Endodermal cell (in vitro differentiated cells): ENCODE data around the gene DUSP19. TPM values are rescaled to one million over a fixed set of nuclear protein-coding genes. Genes with fewer than 3 reads are reported as not detected.
A peak's percentile ranks its signal among the peaks of the same experiment; 100 is the strongest.
"Not testable (repeated sequence)": the region's sequence is repeated elsewhere in the genome, so short reads cannot be mapped to it uniquely, and the experiment has no call there.

Experiments
- DNase-seq: peaks from one replicate; pipeline ENCODE4 v3.0.0-alpha.2; 2017
- H3K27ac ChIP-seq: 2 replicates; pipeline ENCODE4 v1.5.1; 2013; ENCODE audit warnings: mild to moderate bottlenecking, low read depth, low read length, moderate library complexity
- H3K27me3 ChIP-seq: 2 replicates; pipeline ENCODE4 v1.6.1; 2013; ENCODE audit warnings: mild to moderate bottlenecking, low read length, moderate library complexity; ENCODE audit not compliant: insufficient read depth, control insufficient read depth, poor library complexity, severe bottlenecking
- H3K36me3 ChIP-seq: 2 replicates; pipeline ENCODE4 v1.7.0; 2013; ENCODE audit warnings: mild to moderate bottlenecking, low read length, moderate library complexity; ENCODE audit not compliant: control insufficient read depth, insufficient read depth
- H3K4me1 ChIP-seq: one replicate; pipeline ENCODE4 v1.7.0; 2013; ENCODE audit warnings: low read length; ENCODE audit not compliant: control insufficient read depth, insufficient read depth
- H3K4me3 ChIP-seq: 2 replicates; pipeline ENCODE4 v1.5.1; 2013; ENCODE audit warnings: mild to moderate bottlenecking, low read length, moderate library complexity
- H3K9ac ChIP-seq: 2 replicates; pipeline ENCODE4 v1.6.1; 2013; ENCODE audit warnings: mild to moderate bottlenecking, low read length, moderate library complexity; ENCODE audit not compliant: poor library complexity, severe bottlenecking; ENCODE audit errors: extremely low read depth
- H3K9me3 ChIP-seq: 2 replicates; pipeline ENCODE4 v1.6.1; 2013; ENCODE audit warnings: mild to moderate bottlenecking, low read length, moderate library complexity; ENCODE audit not compliant: control insufficient read depth
- H3K27ac Mint-ChIP-seq: 2 replicates; pipeline ENCODE4 v1.8.0; 2020; ENCODE audit warnings: mixed read lengths
- H3K27me3 Mint-ChIP-seq: 2 replicates; pipeline ENCODE4 v1.8.0; 2021; ENCODE audit warnings: mild to moderate bottlenecking, mixed read lengths; ENCODE audit not compliant: insufficient read depth
- H3K36me3 Mint-ChIP-seq: 2 replicates; pipeline ENCODE4 v1.8.0; 2020; ENCODE audit warnings: low read depth, mixed read lengths
- H3K4me1 Mint-ChIP-seq: 2 replicates; pipeline ENCODE4 v1.8.0; 2020; ENCODE audit warnings: mixed read lengths
- H3K4me3 Mint-ChIP-seq: 2 replicates; pipeline ENCODE4 v1.8.0; 2020; ENCODE audit warnings: mild to moderate bottlenecking, moderate library complexity, mixed read lengths
- H3K9me3 Mint-ChIP-seq: 2 replicates; pipeline ENCODE4 v1.8.0; 2020; ENCODE audit warnings: mild to moderate bottlenecking, mixed read lengths
- WGBS, 2 experiments: methylation state at CpG; one replicate each; pipeline versions ENCODE4 v1.1.5 to v1.1.7; 2013; ENCODE audit warnings: missing lambda C conversion rate in 2 of 2, mixed read lengths in 1 of 2; ENCODE audit not compliant: insufficient coverage in 1 of 2, insufficient read length in 1 of 2; 5-methylcytosine and 5-hydroxymethylcytosine counted together
- total RNA-seq, 2 donors: library from RNA; stranded (reverse); fragmentation: NEBNext Ultra II Directional in 1 of 2; extraction: Animal tissue kit (Norgen Biotek cat#: 25700) in 1 of 2; gene quantifications; 2 replicates in 1 of 2; 3 replicates in 1 of 2; pipeline ENCODE4 v1.2.1, GENCODE V29; 2021
- TF ChIP-seq, protein P1 (sequence below): fragments of 200-600 bp; sonication (generic); conservative IDR thresholded peaks from 2 replicates; pipeline ENCODE4 v1.5.0; 2021; ENCODE audit warnings: antibody characterized with exemption, mild to moderate bottlenecking

Gene DUSP19
- total RNA-seq, 2 donors from 2014 or later: 1.7 TPM

DNA sequence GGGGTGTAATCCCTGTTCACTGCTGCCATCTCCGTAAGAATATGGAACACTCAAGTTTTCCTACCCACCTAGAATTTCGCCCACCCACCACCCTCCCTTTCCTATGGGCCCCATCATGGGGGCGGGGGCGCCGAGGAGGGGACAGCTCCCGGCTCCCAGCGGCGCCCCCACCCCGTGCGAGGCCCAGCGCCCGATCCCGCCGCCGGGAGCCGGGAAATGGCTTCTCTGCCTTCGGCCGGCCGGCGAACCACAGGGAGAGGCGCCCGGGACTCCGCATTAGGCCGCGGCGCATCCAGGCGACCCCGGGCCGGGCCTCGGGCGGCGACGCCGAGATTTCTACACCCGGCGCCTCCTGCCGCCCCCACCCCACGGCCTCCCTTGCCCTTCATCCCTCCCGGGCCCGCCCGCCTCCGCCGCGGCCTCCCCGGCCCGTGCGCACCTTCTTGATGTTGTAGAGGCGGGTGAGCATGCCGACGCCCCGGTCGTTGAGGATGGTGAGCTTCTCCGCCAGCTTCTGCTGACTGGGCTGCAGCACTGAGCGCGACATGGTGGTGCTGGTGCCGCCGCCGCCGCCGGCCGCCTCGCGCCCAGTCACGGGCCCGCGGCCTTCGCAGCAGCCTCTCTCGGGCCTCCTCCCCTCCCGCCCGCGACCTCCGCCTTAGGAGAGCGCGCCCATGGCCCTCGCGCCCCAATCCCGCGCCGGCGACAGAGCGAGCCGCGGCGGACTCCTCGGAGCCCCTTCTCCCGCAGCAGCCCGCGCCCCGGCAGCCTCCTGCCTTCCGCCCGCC is 40.8 kb upstream of the DUSP19 start:
- H3K4me1 Mint-ChIP-seq: peaks cover 31% of the 10 kb centered on the region
- Histone ChIP-seq H3K9me3 (no peaks in the 10 kb centered on the region), H3K4me1 (peaks cover 9% of the 10 kb centered on the region), H3K27me3 (no peaks in the 10 kb centered on the region), H3K27ac (peak overlapping the region; percentile 96), H3K4me3 (peak overlapping the region; percentile 96), H3K36me3 (no peaks in the 10 kb centered on the region), H3K9ac (peak overlapping the region; percentile 76)
- H3K4me3 Mint-ChIP-seq: peak overlapping the region; percentile 94
- TF ChIP-seq, protein P1, sequence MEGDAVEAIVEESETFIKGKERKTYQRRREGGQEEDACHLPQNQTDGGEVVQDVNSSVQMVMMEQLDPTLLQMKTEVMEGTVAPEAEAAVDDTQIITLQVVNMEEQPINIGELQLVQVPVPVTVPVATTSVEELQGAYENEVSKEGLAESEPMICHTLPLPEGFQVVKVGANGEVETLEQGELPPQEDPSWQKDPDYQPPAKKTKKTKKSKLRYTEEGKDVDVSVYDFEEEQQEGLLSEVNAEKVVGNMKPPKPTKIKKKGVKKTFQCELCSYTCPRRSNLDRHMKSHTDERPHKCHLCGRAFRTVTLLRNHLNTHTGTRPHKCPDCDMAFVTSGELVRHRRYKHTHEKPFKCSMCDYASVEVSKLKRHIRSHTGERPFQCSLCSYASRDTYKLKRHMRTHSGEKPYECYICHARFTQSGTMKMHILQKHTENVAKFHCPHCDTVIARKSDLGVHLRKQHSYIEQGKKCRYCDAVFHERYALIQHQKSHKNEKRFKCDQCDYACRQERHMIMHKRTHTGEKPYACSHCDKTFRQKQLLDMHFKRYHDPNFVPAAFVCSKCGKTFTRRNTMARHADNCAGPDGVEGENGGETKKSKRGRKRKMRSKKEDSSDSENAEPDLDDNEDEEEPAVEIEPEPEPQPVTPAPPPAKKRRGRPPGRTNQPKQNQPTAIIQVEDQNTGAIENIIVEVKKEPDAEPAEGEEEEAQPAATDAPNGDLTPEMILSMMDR: no peak
- H3K27me3 Mint-ChIP-seq: no peaks in the 10 kb centered on the region
- H3K27ac Mint-ChIP-seq: peak overlapping the region; percentile 96
- no peaks in the 10 kb centered on the region for H3K9me3 Mint-ChIP-seq
- H3K36me3 Mint-ChIP-seq: no peaks in the 10 kb centered on the region
- no peak for DNase-seq
- WGBS, 2 experiments: 0% methylated on average over 16 to 91 of the region's 91 CpGs

DNA sequence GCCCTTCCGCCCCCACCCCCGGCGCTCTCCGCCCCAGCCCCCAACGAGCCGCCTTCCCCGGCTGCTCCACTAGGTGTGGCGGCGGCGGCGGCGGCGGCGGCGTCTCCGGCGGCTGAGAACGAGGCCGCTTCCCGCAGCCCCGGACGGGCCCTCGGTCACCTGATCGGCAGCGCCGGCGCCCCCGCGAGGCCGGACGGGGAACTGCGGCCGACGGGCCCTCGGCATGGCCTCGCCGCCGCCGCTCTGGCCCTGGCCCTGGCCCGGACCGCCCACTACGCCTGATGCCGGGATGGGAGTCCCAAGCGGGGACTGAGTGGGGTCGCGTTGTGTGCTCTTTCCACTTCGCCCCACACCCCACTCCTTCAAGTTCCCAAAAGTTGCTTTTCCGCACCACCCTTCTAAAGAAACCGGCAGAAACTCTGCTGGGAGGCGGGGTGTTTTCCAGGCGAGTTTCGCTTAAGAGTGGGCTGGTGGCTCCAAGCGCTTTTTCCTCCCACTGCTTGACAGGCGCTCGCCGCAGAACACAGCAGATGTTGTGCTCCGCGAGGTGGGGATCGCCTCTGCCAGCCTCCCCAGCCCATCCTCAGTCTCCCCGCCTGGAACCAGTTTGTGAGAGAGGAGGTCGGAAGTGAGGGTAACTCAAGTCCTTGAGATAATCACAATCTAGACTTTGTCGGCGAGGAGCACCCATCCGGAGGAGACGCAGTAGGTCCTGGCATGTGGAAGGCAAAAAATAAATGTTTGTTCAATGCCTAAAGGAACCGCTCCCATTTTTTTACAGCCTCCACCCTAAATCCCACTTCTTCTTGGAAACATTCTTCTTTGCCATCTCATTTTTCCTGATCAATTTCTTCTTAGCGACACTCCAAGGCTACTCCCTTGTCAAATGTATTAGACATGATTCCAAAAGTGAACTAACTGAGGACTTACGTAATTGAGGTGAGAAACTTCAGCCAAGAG is 39.9 kb upstream of the DUSP19 start, which contains the start of gene NCKAP1:
TSS of gene NCKAP1 (minus strand) at position 117 of the 960 bp plus-strand sequence. CDS start 358 bp downstream, outside the sequence.
- Mint-ChIP-seq H3K4me3 (peak within 1 kb of the TSS; percentile 94), H3K36me3 (no peaks in the 10 kb centered on the region), H3K9me3 (no peaks in the 10 kb centered on the region), H3K4me1 (peaks cover 25% of the 10 kb centered on the region), H3K27ac (peak within 1 kb of the TSS; percentile 96), H3K27me3 (no peaks in the 10 kb centered on the region)
- TF ChIP-seq, protein P1: peak; percentile 94
- H3K9ac ChIP-seq: peak within 1 kb of the TSS; percentile 76
- H3K27me3 ChIP-seq: no peaks in the 10 kb centered on the region
- no peaks in the 10 kb centered on the region for H3K9me3 ChIP-seq
- 14 to 24% methylated on average over 15 to 68 of the region's 68 CpGs for WGBS, 2 experiments
- H3K27ac ChIP-seq: peak within 1 kb of the TSS; percentile 96
- no peaks in the 10 kb centered on the region for H3K36me3 ChIP-seq
- peak; percentile 98 for DNase-seq
- H3K4me3 ChIP-seq: peak within 1 kb of the TSS; percentile 96
- peaks cover 9% of the 10 kb centered on the region for H3K4me1 ChIP-seq

DNA sequence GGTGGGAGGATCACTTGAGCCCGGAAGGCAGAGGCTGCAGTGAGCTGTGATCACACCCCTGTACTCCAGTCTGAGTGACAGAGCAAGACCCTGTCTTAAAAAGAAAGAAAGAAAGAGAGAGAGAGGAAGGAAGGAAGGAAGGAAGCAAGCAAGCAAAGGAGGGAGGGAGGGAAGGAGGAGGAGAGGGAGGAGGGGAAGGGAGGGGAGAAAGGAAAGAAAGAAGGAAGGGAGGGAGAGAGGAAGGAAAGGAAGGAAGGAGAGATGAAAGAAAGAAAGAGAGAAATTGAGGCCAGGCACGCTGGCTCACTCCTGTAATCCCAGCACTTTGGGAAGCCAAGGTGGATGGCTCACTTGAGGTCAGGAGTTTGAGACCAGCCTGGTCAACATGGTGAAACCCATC is 37.9 kb upstream of the DUSP19 start:
- no peak overlapping the region for H3K27ac ChIP-seq
- H3K9me3 ChIP-seq: no peaks in the 10 kb centered on the region
- no peak for DNase-seq
- Mint-ChIP-seq H3K27me3 (no peaks in the 10 kb centered on the region), H3K4me3 (no peak overlapping the region), H3K36me3 (no peaks in the 10 kb centered on the region), H3K27ac (no peak overlapping the region), H3K9me3 (peaks cover 16% of the 10 kb centered on the region), H3K4me1 (peaks cover 9% of the 10 kb centered on the region)
- WGBS, 2 experiments: 95 to 100% methylated on average over 2 of the region's 2 CpGs
- H3K4me3 ChIP-seq: no peak overlapping the region
- no peak overlapping the region for H3K9ac ChIP-seq
- TF ChIP-seq, protein P1: no peak
- H3K27me3 ChIP-seq: no peaks in the 10 kb centered on the region
- H3K36me3 ChIP-seq: no peaks in the 10 kb centered on the region
- H3K4me1 ChIP-seq: peaks cover 2% of the 10 kb centered on the region

DNA sequence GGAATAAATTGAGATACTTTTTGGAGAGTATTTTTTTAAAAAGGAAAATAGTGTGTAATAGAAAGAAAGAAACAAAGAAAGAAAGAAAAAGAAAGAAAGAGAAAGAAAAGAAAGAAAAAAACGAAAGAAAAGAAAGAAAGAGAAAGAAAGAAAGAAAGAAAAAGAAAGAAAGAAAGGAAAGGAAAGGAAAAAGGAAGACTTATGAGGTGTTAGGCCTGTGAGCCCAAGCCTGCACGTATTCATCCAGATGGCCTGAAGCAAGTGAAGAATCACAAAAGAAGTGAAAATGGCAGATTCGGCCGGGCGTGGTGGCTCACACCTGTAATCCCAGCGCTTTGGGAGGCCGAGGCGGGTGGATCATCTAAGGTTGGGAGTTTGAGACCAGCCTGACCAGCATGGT is 35.0 kb upstream of the DUSP19 start:
- H3K27ac Mint-ChIP-seq, H3K27me3 ChIP-seq, DNase-seq, H3K4me1 ChIP-seq, H3K4me3 ChIP-seq, H3K4me1 Mint-ChIP-seq, H3K36me3 ChIP-seq, H3K27ac ChIP-seq, H3K27me3 Mint-ChIP-seq, H3K36me3 Mint-ChIP-seq, H3K9ac ChIP-seq, H3K4me3 Mint-ChIP-seq: not testable (repeated sequence)
- H3K9me3 ChIP-seq: peaks cover 19% of the 10 kb centered on the region
- peaks cover 21% of the 10 kb centered on the region for H3K9me3 Mint-ChIP-seq
- WGBS, 2 experiments: 94 to 95% methylated on average over 5 to 8 of the region's 8 CpGs
